ENCODE results near the gene TGIF2.

The TGIF2 gene

DNA sequence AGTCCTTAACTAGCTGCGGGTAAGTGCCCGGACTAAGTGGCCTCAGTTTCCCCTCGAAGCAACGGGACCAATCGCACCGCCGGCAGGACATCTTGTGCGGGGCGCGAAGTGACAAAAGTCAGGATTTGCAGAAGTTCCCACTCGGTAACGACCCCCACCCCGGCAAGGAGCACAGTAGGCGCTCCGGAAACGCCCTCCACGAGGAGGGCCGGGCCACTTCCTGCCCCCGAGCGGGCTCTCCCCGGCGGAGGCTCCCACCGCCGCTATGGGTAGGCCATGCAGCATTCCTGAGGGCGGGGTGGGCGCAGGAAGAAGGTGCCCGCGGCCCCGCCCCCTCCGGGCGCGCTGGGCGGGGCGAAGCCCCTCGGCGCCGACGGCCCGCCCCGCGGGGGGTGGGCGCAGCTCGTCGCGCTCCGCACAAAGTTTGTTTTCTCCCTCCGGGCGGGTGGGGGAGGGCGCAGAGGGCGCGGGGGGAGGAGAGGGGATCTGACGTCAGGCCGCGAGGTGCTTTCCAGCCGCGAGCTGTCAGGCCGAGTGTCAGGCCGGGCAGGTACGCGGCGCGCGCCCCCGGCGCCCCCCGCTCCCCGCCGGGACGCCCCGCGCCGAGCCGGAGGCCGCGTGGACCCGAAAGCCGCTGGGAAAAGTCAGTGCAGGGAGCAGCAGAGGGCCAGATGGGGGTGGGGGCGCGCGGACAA, at the start of gene TGIF2:
Gene TGIF2, plus strand, starts transcription at position 495 of the 695 bp plus-strand sequence. CDS start 5,178 bp downstream, outside the sequence.
- peak in 39 of 58 donors; percentile 4 to 65 (median 21) for DNase-seq

DNA sequence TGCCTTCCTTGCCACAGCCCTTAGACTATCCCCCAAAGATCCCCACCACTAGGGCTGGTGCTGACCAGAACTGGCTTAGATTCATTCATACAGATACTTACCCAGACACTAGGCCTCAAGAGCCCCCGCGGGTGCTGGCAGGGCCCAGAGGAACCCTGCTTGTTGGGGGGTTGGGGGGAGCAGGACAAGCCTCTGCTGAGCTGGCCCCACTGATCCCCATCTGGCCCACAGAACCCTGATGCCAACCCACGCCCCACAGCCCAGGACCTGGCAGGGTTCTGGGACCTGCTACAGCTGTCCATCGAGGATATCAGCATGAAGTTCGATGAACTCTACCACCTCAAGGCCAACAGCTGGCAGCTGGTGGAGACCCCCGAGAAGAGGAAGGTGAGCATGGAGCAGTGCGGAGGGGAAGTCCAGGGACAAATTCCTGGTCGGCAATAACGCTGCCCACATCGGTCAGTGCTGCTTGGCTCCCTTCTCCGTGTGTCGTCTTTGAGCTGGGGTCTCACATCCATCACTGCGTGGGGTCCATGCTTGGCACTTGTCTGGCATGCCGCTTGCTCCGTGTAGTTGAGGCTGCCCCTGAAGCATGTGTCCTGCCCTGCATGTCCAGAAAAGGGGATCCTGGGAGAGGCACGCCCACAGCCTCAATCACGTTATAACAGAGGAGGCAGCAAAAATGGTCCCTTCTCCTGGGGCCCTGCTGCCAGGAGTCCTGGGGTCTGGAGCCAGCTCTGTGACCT, 47.6 kb upstream of the TGIF2 start:
- DNase-seq = no peak

DNA sequence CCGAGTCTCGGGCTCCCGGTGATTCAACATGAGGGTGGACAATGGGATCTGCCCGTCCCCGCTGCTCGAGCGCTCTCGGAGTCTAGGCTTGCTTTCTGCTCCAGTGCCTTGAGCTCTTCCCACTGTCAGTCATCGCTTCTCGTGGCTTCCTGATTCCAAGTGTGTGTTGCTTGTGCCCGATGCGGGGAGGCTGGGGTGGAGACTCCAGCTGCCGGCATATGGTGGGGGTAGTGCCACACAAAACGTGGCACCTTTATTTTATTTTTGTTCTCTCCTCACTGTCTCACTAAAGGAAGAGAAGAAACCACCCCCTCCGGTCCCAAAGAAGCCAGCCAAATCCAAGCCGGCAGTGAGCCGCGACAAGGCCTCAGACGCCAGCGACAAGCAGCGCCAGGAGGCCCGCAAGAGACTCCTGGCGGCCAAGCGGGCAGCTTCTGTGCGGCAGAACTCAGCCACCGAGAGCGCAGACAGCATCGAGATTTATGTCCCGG, 46.8 kb upstream of the TGIF2 start:
- DNase-seq = peak in 10 of 58 donors; percentile 17 to 60 (median 34)

DNA sequence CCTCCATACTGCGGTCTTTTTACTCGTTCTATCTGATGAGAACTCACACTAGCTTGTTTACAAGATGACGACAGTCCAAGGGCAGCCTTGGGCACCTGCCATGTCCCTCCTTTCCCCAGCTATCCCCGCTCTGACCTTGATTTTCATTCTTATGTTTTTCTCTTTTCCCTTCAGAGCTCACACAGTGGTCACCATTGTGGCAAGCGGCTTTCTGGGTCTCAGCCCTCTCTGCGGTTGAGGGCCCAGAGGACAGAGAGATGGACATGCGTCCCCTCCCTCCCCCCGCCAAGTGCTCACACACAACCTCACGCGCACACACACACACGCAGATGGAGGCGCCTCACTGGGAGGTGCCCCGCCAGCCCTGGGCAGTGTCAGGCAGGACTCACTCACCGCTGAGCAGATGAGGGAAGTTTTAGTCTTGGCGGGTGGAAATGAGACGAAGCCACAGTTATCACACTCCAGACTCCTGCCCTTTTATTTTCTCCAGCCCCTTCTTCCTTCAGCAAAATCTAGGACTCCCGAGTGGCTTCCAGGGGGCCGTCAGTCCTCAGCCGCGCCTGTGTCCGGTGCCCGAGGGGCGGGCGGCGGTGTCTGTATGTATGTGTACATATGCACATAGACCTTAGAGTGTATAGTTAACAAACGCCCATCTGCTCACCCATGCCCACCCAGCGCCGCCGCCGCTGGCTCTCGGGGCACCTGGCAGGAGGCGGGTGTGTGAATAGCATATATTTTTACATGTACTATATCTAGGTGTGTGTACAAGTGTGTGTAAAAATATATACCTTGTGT, 45.9 kb upstream of the TGIF2 start:
- no peak for DNase-seq

DNA sequence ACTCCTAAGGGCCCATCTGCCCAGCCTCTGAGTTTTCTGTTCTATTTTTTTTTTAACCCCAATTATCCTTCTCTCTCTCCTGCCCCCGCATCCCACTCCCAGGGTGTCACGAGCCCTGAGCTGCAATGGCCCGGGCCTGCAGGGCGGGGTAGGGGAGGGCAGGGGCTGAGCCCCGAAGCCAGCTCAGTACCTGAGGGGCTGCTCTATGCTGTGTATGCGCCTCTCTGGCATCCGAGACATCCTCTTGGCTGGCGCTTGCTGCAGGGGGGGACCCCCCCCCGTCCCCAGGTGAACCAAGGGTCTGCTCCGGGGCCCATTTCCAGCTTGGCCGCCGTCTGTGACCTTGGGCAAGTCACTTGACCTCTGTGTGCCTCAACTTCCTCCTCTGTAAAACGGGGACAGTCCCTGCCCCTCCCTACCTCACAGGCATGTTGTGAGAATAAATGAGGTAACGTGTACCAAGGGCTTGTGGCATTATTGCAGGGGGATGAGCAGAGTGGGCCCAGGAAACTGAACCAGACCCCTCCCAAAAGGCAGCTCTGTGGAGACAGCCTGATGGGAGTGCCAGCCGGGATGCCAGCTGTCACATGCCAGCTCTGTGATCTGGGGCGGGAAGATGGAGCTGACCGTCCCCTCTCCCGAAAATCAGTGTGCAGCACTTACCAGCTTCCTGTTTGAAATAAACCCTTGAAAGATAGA, 45.1 kb upstream of the TGIF2 start:
- no peak for DNase-seq

DNA sequence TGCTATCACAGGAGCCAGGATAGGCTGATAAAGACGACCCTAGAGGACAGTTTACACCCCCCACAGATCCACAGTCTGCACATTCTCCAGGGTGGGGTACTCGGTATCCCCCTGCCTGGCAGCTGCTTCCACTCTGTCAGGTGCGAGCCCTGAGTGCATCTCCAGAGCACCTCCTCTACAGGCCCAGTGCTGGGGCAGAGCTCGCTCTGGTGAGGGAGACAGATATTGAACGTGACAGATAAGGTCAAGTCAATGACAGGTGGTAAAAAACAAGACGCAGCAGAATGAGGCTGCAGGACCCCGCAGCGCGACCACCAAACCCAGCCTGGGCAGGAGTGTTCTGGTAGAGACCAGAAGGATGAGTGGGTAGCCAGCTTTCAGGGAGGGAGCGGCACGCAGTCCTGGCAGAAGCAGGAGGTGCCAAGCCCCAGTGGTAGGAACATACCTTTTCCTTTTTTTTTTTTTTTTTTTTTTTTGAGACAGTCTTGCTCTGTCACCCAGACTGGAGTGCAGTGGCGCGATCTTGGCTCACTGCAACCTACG, 44.5 kb upstream of the TGIF2 start:
- DNase-seq = no peak

DNA sequence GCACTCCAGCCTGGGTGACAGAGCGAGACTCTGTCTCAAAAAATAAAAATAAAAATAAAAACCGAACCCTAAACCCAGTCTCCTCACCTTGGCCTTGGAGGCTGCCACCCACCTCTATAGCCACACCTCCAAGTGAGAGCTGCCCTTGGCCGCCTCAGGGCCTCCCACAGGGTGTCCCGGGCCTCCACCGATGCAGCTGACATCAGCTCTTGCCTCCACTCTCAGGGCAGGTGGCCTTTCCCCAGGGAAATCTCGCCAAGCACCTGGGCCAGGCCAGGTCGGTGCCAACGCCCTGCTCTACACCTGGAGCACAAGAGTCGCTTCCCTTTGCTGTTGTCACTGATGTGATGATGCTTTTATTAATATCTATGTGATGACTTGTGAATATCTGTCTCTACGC, 41.0 kb upstream of the TGIF2 start:
- DNase-seq = no peak

DNA sequence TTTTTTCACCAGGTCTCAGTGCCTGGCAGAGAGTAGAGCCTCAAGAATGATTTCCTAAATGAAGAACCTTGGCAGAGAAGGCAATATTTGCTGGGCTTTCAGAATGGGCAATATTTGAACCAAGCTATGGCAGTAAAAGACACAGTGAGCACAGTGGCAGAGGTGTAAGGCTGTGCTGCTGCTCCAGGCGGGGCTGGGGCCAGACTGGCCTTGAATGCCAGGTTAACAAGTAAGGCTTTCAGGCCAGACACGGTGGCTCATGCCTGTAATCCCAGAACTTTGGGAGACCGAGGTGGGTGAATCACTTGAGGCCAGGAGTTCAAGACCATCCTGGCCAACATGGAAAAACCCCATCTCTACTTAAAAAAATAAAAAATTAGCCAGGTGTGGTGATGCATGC, 40.6 kb upstream of the TGIF2 start:
- no peak for DNase-seq

DNA sequence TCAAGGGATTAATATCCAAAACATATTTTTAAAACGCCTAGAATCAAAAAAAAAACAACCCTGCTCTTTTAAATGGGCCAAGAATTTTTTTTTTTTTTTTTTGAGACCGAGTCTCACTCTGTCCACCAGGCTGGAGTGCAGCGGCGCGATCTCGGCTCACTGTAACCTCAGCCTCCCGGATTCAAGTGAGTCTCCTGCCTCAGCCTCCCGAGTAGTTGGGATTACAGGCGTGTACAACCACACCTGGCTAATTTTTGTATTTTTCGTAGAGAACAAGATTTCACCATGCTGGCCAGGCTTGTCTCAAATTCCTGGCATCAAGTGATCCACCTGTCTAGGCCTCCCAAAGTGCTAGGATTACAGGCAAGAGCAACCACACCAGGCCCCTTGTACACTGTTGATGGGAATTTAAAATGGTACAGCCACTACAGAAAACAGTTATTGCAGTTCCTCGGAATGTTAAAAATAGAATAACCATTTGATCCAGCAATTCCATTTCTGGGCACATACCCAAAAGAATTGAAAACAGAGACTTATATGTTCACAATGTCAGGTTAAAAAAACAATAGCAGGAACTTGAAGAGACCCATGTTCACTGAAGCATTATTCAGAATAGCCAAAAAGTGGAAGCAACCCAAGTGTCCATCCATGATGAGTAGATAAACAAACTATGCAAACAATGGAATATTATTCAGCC, 35.2 kb upstream of the TGIF2 start:
- DNase-seq = no peak

DNA sequence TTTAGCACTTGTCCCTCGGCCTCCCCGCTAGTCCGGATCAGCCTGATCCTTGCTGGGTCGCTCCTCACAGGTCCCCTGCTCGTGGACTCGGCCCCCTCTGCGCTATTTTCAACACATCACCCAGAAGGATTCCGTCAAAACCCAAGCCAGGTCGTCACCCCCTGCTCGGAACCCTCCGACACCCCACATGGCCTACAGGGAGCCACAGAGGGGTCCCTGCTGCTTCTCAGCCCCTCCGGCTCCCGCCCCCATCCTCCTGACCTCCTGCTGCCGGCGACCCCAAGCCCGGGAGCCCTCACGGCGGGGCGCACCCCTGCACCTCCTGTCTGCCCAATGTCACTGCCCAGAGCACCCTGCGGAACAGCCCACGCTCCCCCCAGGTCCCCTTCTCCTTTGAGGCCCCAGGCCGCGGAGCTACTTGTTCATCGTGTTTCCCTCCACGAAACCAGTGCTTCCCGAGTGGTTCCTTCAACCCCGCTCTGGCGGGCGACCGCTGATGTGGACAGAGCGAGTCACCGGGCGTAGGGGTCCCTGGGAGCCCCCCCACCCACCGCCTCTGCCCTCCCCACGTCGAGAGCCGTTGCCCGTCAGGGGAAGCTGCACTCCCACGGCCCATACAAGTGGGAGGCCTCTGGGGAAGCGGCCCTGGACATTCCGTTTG, 32.7 kb upstream of the TGIF2 start:
- no peak for DNase-seq

DNA sequence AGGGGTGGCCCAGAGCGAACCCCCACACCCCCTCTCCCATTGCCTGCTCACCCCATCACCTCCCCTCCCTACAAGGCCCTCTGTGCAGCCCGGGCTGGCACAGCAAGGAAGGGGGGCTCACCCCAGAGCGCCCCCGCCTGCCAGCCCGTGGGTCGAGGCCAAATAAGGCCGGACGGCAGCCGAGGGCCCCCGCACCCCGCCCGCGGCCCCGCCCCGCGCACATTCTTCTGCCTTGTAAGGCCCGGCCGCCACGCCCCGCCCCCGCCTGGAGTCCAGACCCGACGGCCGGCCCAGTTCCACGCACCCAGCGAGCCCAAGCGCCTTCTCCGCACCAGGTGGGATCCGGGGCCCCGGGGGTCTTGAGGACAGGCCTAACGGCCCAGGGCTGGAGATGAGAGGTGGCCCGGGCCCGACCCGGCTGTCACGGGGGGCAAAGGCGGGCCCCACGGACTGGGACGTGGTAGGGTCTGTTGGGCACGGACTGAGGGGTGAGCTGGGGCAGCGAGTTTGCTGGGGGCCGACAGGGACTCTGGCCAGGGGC, 32.1 kb upstream of the TGIF2 start, which contains the start of gene MYL9:
Gene MYL9, plus strand, starts transcription at position 293 of the 541 bp plus-strand sequence. CDS start 3,366 bp downstream, outside the sequence.
- DNase-seq = peak in 2 of 58 donors; percentile 10 to 11

DNA sequence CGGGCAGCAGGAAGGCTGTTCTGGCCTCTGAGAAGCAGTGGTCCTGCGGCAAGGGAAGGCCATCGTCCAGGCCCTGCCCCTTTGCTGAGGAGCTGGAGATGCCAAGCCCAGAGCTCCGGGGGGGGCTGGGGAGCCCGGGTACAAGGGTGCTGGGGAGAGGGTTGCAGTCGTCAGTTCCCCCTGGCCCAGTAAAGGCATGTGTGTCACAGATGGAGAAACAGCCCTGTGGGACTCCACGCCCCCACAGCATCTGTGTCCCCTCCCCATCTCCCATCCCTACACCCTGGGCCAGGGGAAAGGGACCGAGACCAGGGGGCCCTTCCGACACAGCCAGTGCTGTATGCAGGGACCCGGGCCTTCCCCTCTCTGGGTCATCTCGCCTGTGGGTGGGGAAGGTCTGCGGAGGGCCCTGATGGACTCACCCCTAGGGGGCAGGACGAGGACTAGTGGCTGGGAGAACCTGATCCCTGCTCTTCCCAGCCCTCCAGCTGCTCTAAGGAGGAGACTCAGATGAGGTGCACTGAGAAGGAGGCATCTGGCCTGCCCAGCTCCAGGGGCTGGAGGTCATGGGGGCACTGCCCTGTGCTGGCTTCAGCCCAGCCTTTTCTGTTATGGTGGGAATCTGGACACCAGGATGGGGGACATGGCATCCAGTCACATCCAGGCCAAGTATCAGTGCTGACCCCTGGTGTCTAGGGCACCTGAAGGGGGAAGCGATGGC, 31.5 kb upstream of the TGIF2 start:
- DNase-seq = no peak

DNA sequence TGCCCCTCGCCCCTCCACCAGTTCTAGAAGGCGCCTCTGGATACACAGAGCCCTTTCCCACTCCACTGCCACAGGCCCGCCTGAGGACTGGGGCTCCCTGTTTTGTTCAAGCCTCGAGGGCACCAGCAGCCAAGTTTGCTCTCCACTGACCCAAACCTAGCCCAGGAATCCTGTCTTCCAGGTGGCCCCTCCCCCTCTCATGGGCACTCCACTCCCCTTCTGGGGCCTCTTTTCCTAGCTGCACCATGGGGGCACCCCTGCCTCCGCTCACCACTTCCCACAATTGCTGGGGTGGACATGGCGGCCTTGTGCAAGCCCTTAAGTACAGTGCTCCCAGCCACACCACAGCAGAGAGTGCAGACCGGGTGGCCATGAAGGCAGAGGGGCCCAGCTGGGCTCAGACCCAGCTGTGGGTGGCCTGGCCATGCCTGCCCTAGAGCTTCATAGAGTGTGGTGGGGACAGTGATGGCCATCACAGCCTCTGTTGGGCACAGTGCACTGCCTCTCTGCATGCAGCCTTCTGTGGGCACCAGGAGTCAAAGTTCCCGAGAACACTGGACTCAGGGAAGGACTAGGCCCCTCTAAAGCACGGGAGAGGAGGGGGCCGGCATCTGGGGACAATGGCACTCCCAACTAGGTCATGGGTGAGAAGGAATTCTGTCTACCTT, 30.7 kb upstream of the TGIF2 start:
- DNase-seq = no peak

DNA sequence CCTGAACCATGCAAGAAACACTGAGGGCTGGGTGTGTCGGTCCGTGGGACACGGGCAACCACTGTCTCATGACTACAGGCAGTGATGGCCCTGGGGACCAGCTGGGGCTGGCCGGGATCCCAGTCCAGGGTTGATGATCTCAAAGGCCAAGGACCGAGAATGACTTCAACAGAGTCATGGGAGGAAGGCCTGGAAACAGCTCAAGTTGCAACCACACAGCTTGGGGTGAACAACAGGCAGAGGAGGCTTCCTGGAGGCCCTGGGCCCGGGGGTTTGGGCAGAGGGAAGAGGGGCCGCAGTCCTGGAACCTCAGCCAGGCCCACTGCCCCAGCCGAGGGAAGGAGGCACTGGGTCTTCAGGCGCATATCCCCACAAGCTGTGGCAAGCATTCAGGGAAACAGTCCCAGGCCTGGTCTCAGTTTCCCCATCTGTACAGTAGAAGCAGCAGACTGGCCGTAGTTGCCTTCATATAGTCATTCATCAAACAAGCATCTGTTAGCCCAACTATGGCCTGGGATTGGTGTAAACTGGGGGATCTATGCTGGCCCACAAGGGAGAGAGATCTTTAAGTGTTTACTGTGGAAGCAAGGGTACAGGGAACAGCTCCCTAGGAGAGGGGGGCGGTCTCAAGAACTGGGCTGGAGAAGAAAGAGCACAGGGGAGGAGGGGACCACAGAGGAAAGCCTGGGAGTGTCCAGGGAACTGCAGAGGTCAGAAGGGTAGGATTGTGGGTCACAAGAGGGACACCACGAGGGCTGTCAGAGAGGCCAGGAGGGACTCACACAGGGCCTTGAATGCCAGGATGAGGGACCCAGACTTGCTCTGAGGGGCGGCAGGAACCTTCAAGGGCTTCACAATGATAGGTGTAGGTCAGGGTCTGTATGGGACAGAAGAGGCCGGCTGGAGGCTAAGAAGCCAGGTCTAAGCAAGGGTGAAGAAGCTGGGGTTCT, 29.9 kb upstream of the TGIF2 start:
- peak in 3 of 58 donors; percentile 17 to 31 (median 23) for DNase-seq

DNA sequence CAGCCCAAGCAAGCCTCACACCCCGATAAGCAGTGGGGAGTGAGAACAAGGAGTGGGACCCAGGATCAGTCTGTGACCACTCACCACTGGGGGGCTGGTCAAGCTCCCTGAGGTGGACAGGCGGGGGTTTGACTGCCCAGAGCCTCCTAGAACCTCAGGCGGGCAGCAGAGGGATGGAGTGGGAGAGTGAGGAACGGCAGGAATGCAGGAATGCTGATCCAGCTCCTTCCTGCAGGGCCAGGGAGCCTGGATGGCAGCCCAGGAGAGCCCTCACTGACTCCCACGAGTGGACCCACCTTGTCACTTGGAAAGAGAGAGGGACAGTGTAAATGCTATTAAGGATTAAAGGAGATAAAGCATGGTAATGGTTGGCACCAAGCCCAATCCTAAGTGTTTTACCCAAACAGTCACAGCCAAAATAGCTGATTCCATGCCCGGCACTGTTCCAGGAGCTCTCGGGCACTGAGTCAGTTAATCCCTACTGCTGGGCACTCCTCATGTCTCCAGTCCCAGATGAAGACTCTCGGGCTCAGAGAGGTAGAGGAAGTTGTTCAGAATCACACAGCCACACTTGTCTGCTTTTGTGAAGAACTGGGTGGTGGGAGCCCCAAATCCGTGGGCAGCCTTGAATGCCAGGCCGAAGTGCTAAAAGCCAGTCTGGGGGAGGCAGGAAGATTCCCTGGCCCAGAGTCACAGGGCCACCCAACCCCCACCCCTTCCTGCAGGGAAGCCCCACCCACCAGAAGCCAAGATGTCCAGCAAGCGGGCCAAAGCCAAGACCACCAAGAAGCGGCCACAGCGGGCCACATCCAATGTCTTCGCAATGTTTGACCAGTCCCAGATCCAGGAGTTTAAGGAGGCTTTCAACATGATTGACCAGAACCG, 29.0 kb upstream of the TGIF2 start:
- DNase-seq = no peak

Data from anterior cingulate cortex (tissue), 58 donors.